GM10266 (cell line): ENCODE data around the gene MYO7A.

ENCODE experiments used
- DNase-seq: peaks from one replicate; pipeline ENCODE4 v3.0.0; 2012; ENCODE audit errors: extremely low spot score
- TF ChIP-seq, protein P1 (sequence below): IDR thresholded peaks from 2 replicates; pipeline ENCODE4 v1.5.1; 2012; ENCODE audit warnings: mild to moderate bottlenecking, low read depth; ENCODE audit not compliant: control insufficient read depth, insufficient read depth; ENCODE audit errors: missing control alignments

MYO7A gene

DNA sequence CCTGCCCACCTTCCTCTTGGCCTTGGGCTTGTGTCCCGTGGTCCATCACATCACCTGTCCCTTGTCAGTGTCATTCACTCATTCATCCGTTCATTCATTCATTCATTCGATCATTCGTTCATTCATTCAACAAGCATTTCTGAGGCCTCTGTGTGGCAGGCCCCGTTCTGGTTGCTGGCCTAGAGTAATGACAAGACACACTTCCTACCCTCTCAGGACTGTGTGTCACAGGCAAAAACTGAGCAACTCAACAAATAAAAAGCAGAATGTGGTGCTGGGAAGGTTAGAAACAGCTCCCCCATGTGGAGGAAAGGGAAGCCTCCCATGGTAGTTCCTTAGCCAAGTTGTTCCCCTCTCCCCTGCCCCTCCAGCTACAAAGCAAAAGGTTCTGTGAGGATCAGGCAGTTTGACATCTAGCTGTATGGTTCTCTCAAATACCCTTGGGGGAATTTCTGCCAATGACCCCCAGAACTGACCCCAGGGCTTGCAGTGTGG is 27.0 kb upstream of the MYO7A start:
- TF ChIP-seq, protein P1, sequence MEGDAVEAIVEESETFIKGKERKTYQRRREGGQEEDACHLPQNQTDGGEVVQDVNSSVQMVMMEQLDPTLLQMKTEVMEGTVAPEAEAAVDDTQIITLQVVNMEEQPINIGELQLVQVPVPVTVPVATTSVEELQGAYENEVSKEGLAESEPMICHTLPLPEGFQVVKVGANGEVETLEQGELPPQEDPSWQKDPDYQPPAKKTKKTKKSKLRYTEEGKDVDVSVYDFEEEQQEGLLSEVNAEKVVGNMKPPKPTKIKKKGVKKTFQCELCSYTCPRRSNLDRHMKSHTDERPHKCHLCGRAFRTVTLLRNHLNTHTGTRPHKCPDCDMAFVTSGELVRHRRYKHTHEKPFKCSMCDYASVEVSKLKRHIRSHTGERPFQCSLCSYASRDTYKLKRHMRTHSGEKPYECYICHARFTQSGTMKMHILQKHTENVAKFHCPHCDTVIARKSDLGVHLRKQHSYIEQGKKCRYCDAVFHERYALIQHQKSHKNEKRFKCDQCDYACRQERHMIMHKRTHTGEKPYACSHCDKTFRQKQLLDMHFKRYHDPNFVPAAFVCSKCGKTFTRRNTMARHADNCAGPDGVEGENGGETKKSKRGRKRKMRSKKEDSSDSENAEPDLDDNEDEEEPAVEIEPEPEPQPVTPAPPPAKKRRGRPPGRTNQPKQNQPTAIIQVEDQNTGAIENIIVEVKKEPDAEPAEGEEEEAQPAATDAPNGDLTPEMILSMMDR: peak; percentile 28
- peak; percentile 70 for DNase-seq

- no peak for DNase-seq
- TF ChIP-seq, protein P1: no peak
These were observed 25.5 kb upstream of the MYO7A start, which contains the start of gene OMP for GRCh38 chr11:77102246-77103210. Gene OMP, plus strand, starts transcription at chr11:77102840. Its CDS starts 0 bp downstream, at chr11:77102840.

- TF ChIP-seq, protein P1: no peak
- DNase-seq: no peak
These were observed 24.7 kb upstream of the MYO7A start for GRCh38 chr11:77103319-77103718.

DNA sequence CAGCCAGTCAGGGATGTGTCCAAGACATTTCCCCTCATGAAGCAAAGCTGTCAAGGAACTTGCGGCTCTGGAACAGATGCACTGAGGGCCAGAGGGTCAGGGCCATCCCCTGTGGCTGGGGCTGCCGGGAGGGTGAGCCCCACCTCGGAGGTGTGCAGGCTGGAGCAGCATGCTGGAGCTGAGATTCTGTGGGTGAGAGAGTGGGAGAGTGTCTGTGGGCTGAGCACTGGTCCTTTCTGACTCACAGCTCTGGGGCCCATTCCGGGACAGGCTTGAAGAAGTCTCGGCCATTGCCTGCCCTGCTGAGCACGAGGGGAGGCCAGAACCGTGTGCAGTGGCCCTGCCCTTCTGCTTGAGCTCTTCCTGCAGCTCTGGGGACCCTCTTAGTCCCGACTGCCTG is 23.3 kb upstream of the MYO7A start:
- TF ChIP-seq, protein P1: no peak
- no peak for DNase-seq

DNA sequence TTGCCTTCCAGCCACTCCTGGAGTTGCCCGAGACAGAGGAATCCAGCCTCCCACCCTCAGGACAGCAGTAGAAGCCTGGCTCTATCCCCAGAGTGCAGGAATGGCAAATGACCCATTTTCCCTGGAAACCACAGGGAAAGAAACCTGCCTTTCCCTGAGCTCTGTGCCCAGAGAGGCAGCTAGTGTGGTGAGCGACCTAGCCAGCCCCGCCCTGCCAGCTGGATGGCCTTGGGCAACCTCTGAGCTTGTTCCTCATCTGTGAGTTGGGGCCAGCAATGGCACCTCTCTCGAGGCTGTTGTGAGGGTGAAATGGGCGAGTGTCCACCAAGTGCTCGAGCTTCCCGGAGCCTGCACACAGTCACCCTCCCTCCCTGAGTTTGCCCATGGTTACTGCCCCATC is 21.7 kb upstream of the MYO7A start:
- TF ChIP-seq, protein P1: no peak
- no peak for DNase-seq

- DNase-seq: no peak
- TF ChIP-seq, protein P1: no peak
These were observed 21.3 kb upstream of the MYO7A start for GRCh38 chr11:77106759-77107158.

DNA sequence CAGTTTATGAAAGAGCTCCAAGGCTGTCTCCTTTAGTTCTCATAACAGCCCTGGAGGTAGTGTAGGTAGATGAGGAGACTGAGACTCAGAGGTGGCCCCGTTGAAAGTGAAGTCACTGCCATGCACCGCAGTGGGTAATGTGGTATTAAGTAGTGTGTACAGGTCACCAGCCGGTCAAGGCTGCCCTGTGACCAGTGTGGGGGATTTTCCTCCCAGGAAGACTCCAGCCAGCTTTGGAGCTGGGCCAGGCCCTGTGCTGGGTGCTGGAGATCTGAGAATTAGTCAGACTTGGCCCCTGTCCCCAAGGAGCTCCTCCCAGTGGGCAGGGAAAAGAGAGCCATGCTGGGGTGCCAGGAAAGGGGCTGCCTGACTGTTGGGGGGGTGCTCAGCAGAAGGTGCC is 20.1 kb upstream of the MYO7A start:
- no peak for DNase-seq
- TF ChIP-seq, protein P1: no peak
